HG02571 (cell line): ENCODE data around the gene IL22RA1.

Experiments used
- ATAC-seq: cut with Tn5 transposase; IDR thresholded peaks from one replicate; pipeline ENCODE4 v1.9.1; 2021; ENCODE audit warnings: mild to moderate bottlenecking, moderate library complexity; ENCODE audit not compliant: unreplicated experiment

The IL22RA1 gene

DNA sequence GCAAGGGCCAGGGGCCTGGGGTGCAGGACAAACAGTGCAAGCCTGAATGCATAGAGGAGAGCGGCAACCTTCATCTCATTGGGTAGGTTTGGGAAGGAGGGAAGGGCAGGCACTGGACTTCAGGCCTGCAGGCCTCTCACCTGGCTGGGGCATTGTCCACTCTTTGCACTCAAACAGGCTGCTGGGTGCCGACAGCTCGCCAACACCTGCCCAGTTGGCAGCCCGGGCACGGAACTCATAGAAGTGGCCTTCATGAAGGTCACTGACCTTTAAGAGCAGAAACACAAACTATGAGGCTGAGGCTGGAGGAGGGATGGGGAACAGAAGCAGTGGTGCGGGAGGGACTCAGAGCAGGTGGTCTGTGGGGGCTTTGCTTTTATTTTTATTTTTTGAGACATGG lies 61.8 kb downstream of the IL22RA1 start:
- no peak for ATAC-seq

DNA sequence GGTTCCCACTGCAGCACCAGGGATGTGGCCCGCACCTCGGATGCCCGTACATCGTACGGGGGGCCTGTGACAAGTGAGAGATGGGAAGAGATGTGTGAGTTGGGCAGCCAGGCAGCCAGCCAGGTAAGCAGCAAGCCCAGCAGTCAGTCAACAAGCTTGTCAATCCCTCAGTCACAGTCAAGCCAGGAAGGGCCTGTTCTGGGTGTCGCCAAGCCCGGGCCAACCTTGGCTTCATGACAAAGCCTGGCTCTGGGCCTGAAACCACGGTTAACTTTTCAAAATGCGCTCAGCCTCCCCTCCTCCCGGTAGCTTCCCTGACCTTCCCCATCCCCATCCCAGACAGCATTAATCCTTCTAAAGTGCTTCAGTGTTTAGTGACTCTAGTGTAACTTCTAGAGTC lies 62.8 kb downstream of the IL22RA1 start:
- ATAC-seq: no peak

DNA sequence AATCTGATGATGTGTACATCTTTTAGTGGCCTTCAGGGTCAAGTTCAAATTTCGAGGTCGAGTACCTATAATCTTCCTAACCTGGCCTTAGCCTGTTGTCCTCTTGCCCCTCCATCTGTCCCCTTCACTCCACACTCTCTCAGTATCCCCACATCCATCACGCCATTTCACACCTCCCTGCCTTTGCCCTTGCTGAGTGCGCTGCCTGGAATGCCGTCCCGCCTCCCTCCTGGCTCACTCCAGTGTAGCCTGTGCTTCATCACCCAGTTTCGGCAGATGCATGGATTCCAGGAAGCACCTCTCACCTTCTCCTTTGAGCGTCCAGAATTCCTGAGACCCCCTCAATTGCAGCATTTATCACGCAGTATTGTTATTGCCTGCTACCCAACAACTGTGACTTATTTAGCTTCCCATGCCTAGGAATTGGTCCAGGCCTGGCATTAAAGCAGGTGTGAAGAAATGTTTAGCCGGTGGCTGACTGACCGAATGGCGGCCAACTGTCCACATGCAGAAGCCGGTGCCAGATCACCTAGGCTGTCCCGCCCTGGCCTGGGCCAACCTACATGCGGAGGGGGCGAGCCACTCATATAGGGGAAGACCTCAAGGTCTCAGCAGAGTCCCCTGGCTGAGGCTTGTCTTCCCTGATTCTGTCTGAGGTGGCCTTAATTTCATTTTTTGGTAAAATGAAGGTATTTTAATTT lies 65.5 kb downstream of the IL22RA1 start:
- no peak for ATAC-seq

DNA sequence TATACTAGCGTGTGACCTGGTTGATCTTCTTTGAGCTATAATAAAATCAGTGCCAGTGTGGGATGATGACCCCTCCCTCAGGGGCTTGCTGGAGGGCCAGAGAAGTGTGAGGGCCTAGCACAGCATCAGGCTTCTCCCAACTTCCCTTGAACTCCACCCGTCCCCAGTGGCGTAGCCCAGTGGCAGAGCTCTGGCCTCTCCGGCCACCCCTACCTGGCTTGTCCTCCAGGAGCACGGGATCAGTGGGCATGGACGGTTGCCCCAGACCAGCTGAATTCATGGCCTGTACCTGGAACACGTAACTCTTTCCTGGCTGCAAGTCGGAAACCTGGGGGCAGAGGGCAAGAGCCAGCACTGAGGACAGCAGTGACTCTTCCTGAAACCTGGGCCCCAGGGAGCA lies 67.0 kb downstream of the IL22RA1 start:
- ATAC-seq: no peak

DNA sequence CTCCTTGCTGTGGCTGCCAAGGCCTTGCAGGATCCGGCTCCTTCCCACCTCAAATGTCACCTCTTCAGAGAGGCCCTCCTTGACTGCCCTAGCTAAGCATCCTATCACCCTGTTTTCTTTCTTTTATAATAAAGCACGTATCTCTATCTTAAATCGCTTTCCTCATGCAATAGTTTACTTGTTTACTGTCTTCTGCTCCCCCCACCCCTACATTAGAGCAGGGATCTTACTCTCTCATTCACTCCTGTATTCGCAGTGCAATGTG lies 67.4 kb downstream of the IL22RA1 start:
- no peak for ATAC-seq

DNA sequence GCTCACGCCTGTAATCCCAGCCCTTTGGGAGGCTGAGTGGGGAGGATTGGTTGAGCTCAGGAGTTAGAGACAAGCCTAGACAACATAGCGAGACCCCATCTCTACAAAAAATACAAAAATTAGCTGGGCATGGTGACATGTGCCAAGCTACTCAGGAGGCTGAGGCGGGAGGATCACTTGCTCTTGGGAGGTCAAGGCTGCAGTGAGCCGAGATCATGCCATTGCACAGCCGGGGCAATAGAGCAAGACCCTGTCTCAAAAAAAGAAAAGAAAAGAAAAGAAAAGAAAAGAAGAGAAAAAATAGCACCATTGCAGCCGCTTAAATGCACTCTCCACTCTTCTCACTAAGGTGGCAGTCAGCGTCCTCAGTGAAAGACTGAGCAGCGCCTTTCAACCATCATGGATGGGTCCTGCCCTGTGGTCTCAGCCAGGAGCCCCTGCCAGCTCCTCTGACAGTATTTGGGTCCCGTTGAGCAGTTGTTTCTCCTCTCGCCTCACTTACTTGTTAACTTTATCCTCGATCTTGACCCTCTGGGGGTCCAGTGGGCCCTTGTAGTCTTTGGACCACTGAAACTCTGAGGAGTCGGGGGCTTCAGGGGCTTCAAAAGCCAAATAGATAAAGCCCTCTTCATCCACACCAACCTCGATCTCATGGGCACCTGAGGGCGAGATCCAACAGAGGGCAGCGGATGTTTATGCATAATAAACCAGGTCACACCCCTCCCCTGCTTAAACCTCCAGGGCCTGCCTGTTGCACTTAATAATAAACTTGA lies 67.9 kb downstream of the IL22RA1 start:
- no peak for ATAC-seq

DNA sequence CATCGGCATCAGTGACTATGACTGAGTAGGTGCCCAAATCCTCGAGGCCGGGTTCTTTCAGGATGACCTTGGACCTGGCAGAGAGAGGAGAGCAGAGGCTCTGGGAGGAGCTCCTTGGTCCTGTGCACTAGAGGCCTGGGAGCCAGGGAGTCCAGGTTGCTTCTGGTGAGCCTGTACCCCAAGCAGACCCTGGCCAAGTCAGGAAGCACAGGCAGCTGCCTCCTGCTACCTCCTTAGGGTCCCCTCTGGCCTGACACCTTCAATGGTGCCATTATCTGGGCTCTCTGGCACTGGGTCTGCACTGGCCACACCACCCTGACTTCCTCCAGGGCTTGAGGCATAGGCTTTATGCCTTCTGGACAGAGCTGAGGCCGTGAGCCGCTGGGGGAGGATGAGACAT lies 68.7 kb downstream of the IL22RA1 start:
- no peak for ATAC-seq

DNA sequence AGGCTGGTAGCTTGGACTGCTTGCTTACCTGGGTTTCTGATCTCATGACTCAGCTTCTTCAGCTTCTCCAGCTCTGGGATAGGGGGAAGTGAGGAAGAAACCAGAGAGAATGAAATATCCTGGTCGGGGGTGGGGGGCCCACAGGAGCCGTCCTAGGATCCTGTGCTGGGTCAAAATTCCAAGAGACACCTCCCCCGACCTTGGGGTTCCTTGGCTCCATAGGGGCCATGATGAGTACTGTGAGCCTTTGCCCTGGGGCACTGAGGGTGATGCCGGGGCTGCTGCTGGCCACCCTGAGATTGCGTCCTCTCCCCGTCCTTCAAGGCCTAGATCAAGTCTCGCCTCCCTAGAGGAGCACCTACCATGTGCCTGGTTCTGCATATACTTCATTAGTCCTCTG lies 71.0 kb downstream of the IL22RA1 start:
- ATAC-seq: no peak

DNA sequence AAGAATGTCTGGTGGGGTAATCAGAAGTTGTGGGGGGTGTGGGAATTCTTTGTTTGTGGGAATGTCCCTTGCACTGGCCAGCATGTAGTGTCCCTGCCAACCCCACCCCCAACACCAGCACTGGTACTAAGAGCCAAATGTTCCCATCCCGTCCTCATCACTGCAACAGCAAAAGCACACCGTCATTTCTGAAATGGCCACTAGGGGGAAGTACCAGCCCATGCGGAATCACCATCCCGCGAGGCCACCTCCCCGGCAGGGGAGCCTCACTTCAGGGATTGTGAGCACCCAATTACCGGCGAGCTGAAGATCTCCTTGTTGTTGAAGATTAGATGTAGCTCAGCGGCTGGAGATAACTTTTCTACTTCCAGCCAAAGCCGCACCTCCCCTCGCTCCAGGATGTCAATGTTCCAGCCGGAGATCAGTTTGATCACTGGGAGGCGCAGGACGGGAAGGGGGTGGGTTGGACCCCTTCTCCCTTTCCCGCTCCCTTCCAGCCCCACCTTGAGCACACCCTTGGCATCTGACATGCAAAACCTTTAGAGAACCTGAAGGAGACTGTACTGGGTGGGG lies 72.0 kb downstream of the IL22RA1 start:
- ATAC-seq: no peak

DNA sequence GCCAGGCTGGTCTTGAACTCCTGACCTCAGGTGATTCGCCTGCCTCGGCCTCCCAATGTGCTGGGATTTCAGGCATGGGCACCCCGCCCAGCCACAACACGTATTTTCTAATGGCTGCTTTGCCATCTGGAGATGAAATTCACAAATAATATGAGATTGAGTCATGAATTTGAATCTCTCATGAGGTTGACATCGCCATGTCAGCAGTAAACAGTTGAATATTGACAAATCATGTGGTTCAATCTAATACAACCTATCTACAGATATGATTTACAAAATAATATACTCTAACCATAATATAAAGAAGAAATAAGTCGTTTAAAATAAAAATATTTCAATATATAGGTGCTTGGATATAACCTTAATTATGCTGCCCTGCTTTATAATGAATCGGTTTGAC lies 73.1 kb downstream of the IL22RA1 start:
- ATAC-seq: no peak
